ENCODE data around the gene PPP6R3. TPM values are rescaled to one million over a fixed set of nuclear protein-coding genes. Genes with fewer than 3 reads are reported as not detected.

The PPP6R3 gene
- total RNA-seq, 1 experiment from 2014 or later = 138 TPM

DNA sequence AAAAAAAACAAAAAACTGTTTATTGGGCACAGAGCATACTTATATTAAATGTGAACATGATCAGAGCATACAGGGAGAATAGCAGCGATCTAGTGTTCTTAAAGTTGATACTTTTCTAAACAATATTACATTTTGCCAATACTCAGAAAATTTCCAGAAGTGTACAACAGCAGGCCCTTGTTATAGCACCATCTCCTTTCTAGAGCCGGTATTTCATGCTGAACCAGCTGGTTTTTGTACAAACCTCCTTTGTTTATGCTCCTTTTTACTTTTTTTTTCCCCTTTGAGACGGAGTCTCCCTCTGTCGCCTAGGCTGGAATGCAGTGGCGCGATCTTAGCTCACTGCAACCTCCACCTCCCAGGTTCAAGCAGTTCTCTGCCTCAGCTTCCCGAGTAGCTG is 90.7 kb downstream of the PPP6R3 start:
- H3K79me2 ChIP-seq (ENCODE audit: insufficient read depth, low read length) = peaks cover 2% of the 10 kb centered on the region; the same call in 1 of the 2 replicates
- no peaks in the 10 kb centered on the region for H3K27me3 Mint-ChIP-seq (ENCODE audit: low read depth)
- H4K5ac ChIP-seq (ENCODE audit: insufficient read length, low read depth, low read length) = no peak overlapping the region

More for the DNA sequence above, 90.7 kb downstream of the PPP6R3 start:
- H3K9me3 ChIP-seq (ENCODE audit: control insufficient read depth, low read depth, low read length) = no peaks in the 10 kb centered on the region
- no peak overlapping the region for H2BK15ac ChIP-seq (ENCODE audit: low read depth, low read length)
- H3K4me3 Mint-ChIP-seq = no peak overlapping the region
- peaks cover 2% of the 10 kb centered on the region for H4K20me1 ChIP-seq (ENCODE audit: control insufficient read depth, insufficient read depth, insufficient read length)
- H2BK12ac ChIP-seq (ENCODE audit: insufficient read length, low read depth, low read length) = no peak overlapping the region
- H3K23ac ChIP-seq (ENCODE audit: insufficient read length, low read depth, low read length) = no peak overlapping the region
- H3K36me3 Mint-ChIP-seq (ENCODE audit: insufficient read depth in 1 of 3, low read depth in 3 of 3) = peaks cover 15 to 77% (median 72%) of the 10 kb centered on the region in 3 experiments
- H3K4me1 Mint-ChIP-seq = peaks cover 11 to 19% of the 10 kb centered on the region in 2 experiments
- H3K4me2 ChIP-seq (ENCODE audit: insufficient read depth, insufficient read length, low read length) = no peak overlapping the region
- H3T11ph ChIP-seq (ENCODE audit: low read length) = no peak overlapping the region
- DNase-seq = no peak
- no peaks in the 10 kb centered on the region for H3K23me2 ChIP-seq (ENCODE audit: insufficient read length, low read depth, low read length, poor library complexity, severe bottlenecking)
- H3K4ac ChIP-seq (ENCODE audit: low read depth, low read length) = no peak overlapping the region
- peaks cover 10% of the 10 kb centered on the region for H3K79me1 ChIP-seq (ENCODE audit: insufficient read depth, low read depth, low read length, poor library complexity, severe bottlenecking)
- H3K9ac ChIP-seq (ENCODE audit: extremely low read depth, insufficient read length, low read length) = no peak overlapping the region
- H4K91ac ChIP-seq (ENCODE audit: insufficient read length, low read depth, low read length) = no peak overlapping the region
- no peak overlapping the region for H2AK5ac ChIP-seq (ENCODE audit: insufficient read length, low read length)
- no peaks in the 10 kb centered on the region for H3K4me1 ChIP-seq (ENCODE audit: insufficient read depth, low read length)
- no peaks in the 10 kb centered on the region for H3K27me3 ChIP-seq (ENCODE audit: insufficient read depth, low read length)
- H2BK120ac ChIP-seq (ENCODE audit: low read depth, low read length, poor library complexity, severe bottlenecking) = no peak overlapping the region
- no peak overlapping the region for H3K14ac ChIP-seq (ENCODE audit: insufficient read depth, low read length)
- H2BK5ac ChIP-seq (ENCODE audit: insufficient read length, low read length) = no peak overlapping the region
- no peak overlapping the region for H4K8ac ChIP-seq (replicated peaks; ENCODE audit: insufficient read length, low read depth, low read length)
- TF ChIP-seq, protein P1, sequence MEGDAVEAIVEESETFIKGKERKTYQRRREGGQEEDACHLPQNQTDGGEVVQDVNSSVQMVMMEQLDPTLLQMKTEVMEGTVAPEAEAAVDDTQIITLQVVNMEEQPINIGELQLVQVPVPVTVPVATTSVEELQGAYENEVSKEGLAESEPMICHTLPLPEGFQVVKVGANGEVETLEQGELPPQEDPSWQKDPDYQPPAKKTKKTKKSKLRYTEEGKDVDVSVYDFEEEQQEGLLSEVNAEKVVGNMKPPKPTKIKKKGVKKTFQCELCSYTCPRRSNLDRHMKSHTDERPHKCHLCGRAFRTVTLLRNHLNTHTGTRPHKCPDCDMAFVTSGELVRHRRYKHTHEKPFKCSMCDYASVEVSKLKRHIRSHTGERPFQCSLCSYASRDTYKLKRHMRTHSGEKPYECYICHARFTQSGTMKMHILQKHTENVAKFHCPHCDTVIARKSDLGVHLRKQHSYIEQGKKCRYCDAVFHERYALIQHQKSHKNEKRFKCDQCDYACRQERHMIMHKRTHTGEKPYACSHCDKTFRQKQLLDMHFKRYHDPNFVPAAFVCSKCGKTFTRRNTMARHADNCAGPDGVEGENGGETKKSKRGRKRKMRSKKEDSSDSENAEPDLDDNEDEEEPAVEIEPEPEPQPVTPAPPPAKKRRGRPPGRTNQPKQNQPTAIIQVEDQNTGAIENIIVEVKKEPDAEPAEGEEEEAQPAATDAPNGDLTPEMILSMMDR (conservative IDR thresholded peaks at IDR 0.05) = no peak
- H2AFZ ChIP-seq (ENCODE audit: low read length) = no peak overlapping the region
- H3K27ac ChIP-seq (ENCODE audit: insufficient read length, low read depth, low read length) = no peak overlapping the region
- WGBS (ENCODE audit: extremely low coverage, insufficient read length, low lambda C conversion rate) = no CpG with 5 or more reads among the region's 7 CpGs
- no peak overlapping the region for H3K56ac ChIP-seq (ENCODE audit: insufficient read length, low read depth, low read length)
- H3K27ac Mint-ChIP-seq = peak overlapping the region in 2 of 3 experiments; percentile 7 to 33; a peak in 2 of 7 replicates
- H3K18ac ChIP-seq (ENCODE audit: insufficient read length, low read depth, low read length) = no peak overlapping the region
- H2BK20ac ChIP-seq (ENCODE audit: low read depth, low read length, poor library complexity, severe bottlenecking) = no peak overlapping the region
- no peaks in the 10 kb centered on the region; a peak in 1 of 5 replicates for H3K9me3 Mint-ChIP-seq

All from H9 (cell line).